Peyer's patch (tissue), 4 donors: Measurements from ENCODE around the gene MELK. TPM values are rescaled to one million over a fixed set of nuclear protein-coding genes. Genes with fewer than 3 reads are reported as not detected.

Experiments
- DNase-seq, 3 donors: peaks; one replicate each; pipeline ENCODE4 v3.0.0-alpha.2; 2017 to 2019
- H3K27ac ChIP-seq, 4 donors: fragments of 200-600 bp; sonication (generic); one replicate each; pipeline ENCODE4 v1.5.1; 2016 to 2019
- H3K27me3 ChIP-seq, 2 donors: fragments of 200-600 bp; sonication (generic); one replicate each; pipeline ENCODE4 v1.5.1; 2019
- H3K36me3 ChIP-seq, 3 donors: fragments of 200-600 bp; sonication (generic); one replicate each; pipeline ENCODE4 v1.5.1; 2016 to 2019
- H3K4me1 ChIP-seq, 4 donors: fragments of 200-600 bp; sonication (generic); one replicate each; pipeline ENCODE4 v1.5.1; 2016 to 2019
- H3K4me3 ChIP-seq, 4 donors: fragments of 200-600 bp; sonication (generic); 1 replicate in 3 of 4; 2 replicates in 1 of 4; pipeline ENCODE4 v1.5.1; 2016 to 2019; ENCODE audit warnings: mild to moderate bottlenecking in 1 of 4
- H3K9me3 ChIP-seq, 4 donors: fragments of 200-600 bp; sonication (generic); one replicate each; pipeline ENCODE4 v1.5.1; 2016 to 2019; ENCODE audit warnings: mild to moderate bottlenecking in 1 of 4
- POLR2A ChIP-seq, 2 donors: fragments of 450-650 bp; IDR thresholded peaks; one replicate each; pipeline ENCODE4 v1.5.1; 2017; ENCODE audit warnings: antibody characterized with exemption in 2 of 2, mild to moderate bottlenecking in 2 of 2, moderate library complexity in 2 of 2
- total RNA-seq, 4 donors: library from RNA; depleted of rRNA; stranded (reverse); fragments of >200 nt; gene quantifications; one replicate each; pipeline ENCODE4 v1.1.0, GENCODE V29; 2016
- TF ChIP-seq, protein P1 (sequence below), 6 experiments: fragments of 450-650 bp in 4 of 6; fragments of 200-600 bp in 2 of 6; sonication (generic) in 1 of 6; IDR thresholded peaks; one replicate each; pipeline ENCODE4 v1.5.1; 2017 to 2019; ENCODE audit warnings: antibody characterized with exemption in 6 of 6, mild to moderate bottlenecking in 3 of 6, moderate library complexity in 1 of 6

The MELK gene
- total RNA-seq, 4 donors from 2014 or later: 1.2 to 4.5 (median 3.2) TPM

DNA sequence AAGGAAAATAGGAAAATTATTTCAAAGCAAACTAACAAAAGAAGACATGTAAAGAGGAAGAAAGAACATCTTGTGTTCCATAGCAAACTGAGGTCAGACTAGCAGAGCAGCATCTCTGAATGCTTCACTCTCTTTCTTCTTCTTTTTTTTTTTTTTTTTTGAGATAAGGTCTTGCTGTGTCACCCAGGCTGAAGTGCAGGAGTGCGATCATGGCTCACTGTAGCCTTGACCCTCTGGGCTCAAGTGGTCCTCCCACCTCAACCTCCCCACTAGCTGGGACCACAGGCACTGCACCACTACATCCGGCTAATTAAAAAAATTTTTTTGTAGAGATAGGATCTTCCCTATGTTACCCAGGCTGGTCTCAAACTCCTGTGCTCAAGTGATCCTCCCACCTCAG, 36.6 kb downstream of the MELK start:
- TF ChIP-seq, protein P1, sequence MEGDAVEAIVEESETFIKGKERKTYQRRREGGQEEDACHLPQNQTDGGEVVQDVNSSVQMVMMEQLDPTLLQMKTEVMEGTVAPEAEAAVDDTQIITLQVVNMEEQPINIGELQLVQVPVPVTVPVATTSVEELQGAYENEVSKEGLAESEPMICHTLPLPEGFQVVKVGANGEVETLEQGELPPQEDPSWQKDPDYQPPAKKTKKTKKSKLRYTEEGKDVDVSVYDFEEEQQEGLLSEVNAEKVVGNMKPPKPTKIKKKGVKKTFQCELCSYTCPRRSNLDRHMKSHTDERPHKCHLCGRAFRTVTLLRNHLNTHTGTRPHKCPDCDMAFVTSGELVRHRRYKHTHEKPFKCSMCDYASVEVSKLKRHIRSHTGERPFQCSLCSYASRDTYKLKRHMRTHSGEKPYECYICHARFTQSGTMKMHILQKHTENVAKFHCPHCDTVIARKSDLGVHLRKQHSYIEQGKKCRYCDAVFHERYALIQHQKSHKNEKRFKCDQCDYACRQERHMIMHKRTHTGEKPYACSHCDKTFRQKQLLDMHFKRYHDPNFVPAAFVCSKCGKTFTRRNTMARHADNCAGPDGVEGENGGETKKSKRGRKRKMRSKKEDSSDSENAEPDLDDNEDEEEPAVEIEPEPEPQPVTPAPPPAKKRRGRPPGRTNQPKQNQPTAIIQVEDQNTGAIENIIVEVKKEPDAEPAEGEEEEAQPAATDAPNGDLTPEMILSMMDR (IDR thresholded peaks at IDR 0.05): no peak
- no peak for TF ChIP-seq POLR2A (IDR thresholded peaks at IDR 0.05)
- Histone ChIP-seq H3K36me3 (no peaks in the 10 kb centered on the region), H3K4me1 (no peaks in the 10 kb centered on the region), H3K9me3 (no peaks in the 10 kb centered on the region), H3K4me3 (no peak overlapping the region), H3K27me3 (no peaks in the 10 kb centered on the region), H3K27ac (no peak overlapping the region)
- no peak for DNase-seq

DNA sequence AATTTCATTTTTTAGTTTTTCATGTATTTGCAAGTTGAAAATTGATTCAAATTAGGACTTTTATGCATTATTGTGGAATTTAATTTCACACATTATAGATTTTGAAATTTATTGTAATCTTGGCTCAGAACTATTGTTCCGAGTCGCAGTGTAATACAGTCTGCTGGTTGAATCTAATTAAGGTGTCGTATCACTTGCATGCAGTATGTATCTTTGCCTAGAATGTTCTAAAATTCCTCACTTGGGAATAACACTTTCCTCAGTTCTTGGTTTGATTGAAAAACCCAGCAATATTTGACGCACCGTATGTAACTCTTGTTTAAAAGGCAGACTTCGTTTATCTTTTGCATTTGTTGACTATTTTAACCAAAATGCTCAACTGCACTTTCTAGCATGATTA, 49.4 kb downstream of the MELK start:
- TF ChIP-seq, protein P1 (IDR thresholded peaks at IDR 0.05): no peak
- TF ChIP-seq POLR2A (IDR thresholded peaks at IDR 0.05): no peak
- no peak for DNase-seq
- no peaks in the 10 kb centered on the region for H3K27me3 ChIP-seq

DNA sequence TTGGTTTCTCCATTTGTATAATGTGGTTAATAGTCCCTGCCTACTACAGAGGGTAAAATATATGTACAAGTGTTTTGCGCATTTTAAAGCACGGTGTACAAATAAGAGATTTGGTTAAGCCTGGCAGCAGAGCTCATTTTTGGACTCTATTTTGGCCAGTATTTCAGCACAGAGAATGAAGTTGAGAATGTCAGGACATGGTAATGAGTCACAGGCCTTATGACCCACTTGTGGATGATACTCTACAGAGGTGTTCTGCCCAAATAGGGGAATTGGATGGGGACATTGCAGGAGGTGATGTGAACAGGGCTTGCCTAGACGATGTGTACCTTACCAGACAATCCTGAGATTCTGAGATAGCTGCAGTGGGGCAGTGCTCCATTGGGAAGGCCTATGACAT, 50.6 kb downstream of the MELK start:
- H3K27me3 ChIP-seq: no peaks in the 10 kb centered on the region
- no peaks in the 10 kb centered on the region for H3K9me3 ChIP-seq
- DNase-seq: no peak
- no peak overlapping the region for H3K4me3 ChIP-seq
- H3K36me3 ChIP-seq: no peaks in the 10 kb centered on the region
- TF ChIP-seq POLR2A (IDR thresholded peaks at IDR 0.05): no peak
- TF ChIP-seq, protein P1 (IDR thresholded peaks at IDR 0.05): no peak
- no peaks in the 10 kb centered on the region for H3K4me1 ChIP-seq
- H3K27ac ChIP-seq: no peak overlapping the region

More for the DNA sequence above, 49.4 kb downstream of the MELK start:
- Histone ChIP-seq H3K4me1 (no peaks in the 10 kb centered on the region), H3K4me3 (no peak overlapping the region), H3K27ac (no peak overlapping the region), H3K36me3 (no peaks in the 10 kb centered on the region), H3K9me3 (no peaks in the 10 kb centered on the region)

DNA sequence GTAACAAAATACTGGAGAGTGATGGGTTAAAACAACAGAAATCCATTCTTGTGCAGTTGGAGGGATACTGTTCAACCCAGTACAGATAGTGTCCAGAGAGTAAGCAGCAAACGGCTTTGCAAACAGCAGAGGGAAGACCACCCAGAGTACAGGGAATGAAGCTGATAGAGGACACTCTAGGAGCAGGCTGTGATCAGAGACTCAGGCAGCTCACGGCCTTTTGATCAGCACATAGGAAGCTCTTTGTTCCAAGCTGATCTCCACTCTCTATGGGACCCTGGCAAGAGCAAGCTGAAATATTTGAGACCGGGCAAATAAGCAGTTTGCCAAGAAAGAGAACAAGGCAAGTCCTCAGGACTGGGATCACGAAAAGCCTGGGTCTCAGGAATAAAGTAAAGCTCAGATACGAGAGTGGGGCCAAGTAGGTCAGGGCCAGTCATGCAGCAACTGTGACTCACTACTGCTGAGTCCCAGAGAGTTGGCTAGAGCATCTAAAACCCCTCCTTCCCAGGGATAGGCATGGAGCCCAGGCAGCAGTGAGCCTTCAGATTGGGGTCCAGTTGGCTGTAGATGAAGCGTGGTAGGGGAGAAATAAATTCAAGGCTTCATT, 52.4 kb downstream of the MELK start:
- Histone ChIP-seq H3K27ac (no peak overlapping the region), H3K36me3 (no peaks in the 10 kb centered on the region), H3K27me3 (no peaks in the 10 kb centered on the region), H3K4me1 (no peaks in the 10 kb centered on the region), H3K9me3 (no peaks in the 10 kb centered on the region), H3K4me3 (no peak overlapping the region)
- TF ChIP-seq, protein P1 (IDR thresholded peaks at IDR 0.05): no peak
- TF ChIP-seq POLR2A (IDR thresholded peaks at IDR 0.05): no peak
- DNase-seq: no peak

DNA sequence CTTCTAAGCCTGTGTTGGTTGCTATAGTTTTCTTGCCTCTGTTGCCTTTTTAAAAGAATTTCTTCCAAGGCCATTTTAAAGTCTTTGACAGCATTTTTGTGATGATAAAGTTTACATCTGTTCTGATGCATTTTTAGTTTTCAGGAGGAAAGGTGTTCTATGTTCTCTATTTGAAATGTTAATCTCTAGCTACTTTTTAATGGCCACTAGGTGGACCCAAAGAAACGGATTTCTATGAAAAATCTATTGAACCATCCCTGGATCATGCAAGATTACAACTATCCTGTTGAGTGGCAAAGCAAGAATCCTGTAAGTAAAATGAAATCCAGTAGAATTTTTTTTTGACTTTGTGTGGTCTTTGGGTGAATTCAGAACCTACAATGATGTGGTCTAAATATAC, 60.2 kb downstream of the MELK start:
- H3K36me3 ChIP-seq: no peaks in the 10 kb centered on the region
- TF ChIP-seq, protein P1 (IDR thresholded peaks at IDR 0.05): peak in 5 of 6 experiments; percentile 29 to 67 (median 60)
- TF ChIP-seq POLR2A (IDR thresholded peaks at IDR 0.05): no peak
- H3K27ac ChIP-seq: no peak overlapping the region
- no peaks in the 10 kb centered on the region for H3K4me1 ChIP-seq
- no peaks in the 10 kb centered on the region for H3K9me3 ChIP-seq
- no peaks in the 10 kb centered on the region for H3K27me3 ChIP-seq
- no peak for DNase-seq
- no peak overlapping the region for H3K4me3 ChIP-seq
